Measurements from ENCODE around the gene SLC7A8.

DNA sequence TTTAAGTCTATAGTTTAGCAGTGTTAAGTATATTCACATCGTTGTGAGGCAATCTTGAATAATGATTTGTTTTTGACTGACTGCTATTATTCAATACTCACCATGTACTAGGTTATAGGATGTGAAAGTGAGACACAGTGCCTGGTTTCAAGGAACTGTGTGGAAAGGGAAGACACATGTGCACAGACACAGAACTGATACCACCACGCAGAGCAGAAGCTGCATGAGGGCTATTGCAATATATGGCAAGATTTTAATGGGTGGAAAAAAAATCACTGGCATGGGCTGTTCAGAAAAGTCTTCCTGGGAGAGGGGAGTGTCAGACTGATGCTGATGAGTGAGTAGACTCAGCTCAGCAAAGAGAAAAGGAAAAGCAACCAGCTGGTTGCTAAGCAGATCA lies 10.4 kb downstream of the SLC7A8 start:
- TF ChIP-seq, protein P1, sequence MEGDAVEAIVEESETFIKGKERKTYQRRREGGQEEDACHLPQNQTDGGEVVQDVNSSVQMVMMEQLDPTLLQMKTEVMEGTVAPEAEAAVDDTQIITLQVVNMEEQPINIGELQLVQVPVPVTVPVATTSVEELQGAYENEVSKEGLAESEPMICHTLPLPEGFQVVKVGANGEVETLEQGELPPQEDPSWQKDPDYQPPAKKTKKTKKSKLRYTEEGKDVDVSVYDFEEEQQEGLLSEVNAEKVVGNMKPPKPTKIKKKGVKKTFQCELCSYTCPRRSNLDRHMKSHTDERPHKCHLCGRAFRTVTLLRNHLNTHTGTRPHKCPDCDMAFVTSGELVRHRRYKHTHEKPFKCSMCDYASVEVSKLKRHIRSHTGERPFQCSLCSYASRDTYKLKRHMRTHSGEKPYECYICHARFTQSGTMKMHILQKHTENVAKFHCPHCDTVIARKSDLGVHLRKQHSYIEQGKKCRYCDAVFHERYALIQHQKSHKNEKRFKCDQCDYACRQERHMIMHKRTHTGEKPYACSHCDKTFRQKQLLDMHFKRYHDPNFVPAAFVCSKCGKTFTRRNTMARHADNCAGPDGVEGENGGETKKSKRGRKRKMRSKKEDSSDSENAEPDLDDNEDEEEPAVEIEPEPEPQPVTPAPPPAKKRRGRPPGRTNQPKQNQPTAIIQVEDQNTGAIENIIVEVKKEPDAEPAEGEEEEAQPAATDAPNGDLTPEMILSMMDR (IDR thresholded peaks at IDR 0.05), result no peak
- TF ChIP-seq POLR2A (IDR thresholded peaks at IDR 0.05), result no peak
